ENCODE measurements around the gene OR5AK2.
"Not testable (repeated sequence)": the region's sequence is repeated elsewhere in the genome, so short reads cannot be mapped to it uniquely, and the experiment has no call there.

The OR5AK2 gene

GRCh38 chr11:56988614-56989013, at the start of gene OR5AK2:
Gene OR5AK2 (plus strand): TSS chr11:56988914. CDS start chr11:56988914, 0 bp downstream.
- no peak for DNase-seq
- intact Hi-C loops (cut with DNase I): no loop called here

DNA sequence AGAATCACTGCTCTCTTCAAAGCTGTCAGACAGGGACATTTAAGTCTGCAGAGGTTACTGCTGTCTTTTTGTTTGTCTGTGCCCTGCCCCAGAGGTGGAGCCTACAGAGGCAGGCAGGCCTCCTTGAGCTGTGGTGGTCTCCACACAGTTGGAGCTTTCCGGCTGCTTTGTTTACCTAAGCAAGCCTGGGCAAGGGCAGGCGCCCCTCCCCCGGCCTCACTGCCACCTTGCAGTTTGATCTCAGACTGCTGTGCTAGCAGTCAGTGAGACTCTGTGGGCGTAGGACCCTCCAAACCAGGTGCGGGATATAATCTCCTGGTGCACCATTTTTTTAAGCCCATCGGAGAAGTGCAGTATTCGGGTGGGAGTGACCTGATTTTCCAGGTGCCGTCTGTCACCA, 43.2 kb upstream of the OR5AK2 start:
- not testable (repeated sequence) for DNase-seq

DNA sequence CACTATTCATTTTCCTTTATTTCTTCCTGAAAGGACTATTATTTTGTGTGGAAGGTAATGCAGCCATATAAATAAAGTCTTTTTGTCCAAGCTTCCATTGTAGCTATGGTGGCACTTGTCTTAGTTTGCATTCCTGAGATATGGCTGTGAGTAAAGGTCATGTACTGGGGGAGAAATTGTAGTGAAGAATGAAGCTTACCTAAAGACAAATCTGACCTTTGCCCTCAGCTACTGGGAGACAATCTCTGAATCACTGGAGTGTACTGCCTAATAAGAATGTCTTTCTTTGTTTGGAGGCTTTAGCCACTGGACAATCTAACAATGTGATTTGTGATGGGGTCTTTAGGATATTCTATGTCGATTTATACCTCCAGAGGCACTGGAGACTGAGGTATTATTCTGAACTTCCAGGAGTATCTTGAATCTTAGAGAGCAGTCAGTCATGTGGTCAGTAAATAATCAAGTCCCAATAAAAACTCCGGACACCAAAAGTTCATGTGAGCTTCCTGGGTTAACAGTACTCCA, 39.7 kb upstream of the OR5AK2 start:
- no peak for DNase-seq
- intact Hi-C loops (cut with DNase I): no loop called here

More for the DNA sequence above, 43.2 kb upstream of the OR5AK2 start:
- intact Hi-C loops (cut with DNase I): not testable (repeated sequence)

- no peak for DNase-seq
- intact Hi-C loops (cut with DNase I): no loop called here
These were observed 38.2 kb upstream of the OR5AK2 start for GRCh38 chr11:56950510-56950909.

DNA sequence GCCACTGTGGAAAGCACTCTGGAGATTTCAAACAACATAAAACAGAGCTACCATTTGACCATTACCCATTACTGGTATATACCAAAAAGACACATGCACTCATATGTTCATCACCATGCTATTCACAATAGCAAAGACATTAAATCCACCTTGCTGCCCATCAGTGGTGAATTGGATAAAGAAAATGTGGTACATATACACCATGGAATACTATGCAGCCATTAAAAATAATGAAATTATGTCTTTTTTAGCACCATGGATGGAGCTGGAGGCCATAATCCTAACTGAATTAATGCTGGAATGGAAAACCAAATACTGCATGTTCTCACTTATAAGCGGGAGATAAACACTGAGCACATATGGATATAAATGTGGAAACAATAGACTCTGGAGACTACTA, 34.8 kb upstream of the OR5AK2 start:
- DNase-seq; intact Hi-C loops (cut with DNase I): not testable (repeated sequence)

GRCh38 chr11:56961609-56962008, 27.1 kb upstream of the OR5AK2 start:
- intact Hi-C loops (cut with DNase I): no loop called here
- DNase-seq: no peak

GRCh38 chr11:56967726-56968125, 21.0 kb upstream of the OR5AK2 start:
- no peak for DNase-seq
- intact Hi-C loops (cut with DNase I): no loop called here

DNA sequence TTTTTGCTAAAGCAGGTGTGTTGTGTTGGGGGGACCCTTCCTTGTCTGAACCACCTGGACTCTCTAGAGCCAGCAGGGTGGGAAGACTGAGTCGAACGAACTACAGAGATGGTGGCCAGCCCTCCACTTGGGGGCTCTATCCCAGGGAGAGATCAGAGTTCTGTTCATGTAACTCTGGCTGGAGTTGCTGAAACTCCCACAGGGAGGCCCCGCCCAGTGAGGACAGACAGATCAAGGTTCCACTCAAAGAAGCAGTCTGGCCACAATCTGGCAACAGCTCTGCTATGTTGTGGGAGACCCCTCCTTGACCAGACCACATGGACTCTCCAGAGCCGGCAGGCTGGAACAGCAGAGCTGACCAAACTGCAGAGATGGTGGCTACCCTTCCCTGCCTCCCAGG, 20.2 kb upstream of the OR5AK2 start:
- no peak for DNase-seq
- intact Hi-C loops (cut with DNase I): no loop called here

- intact Hi-C loops (cut with DNase I): loop anchor here (10.0 kb wide), 1 partner anchor 57 kb away; no protein-coding TSS in a partner anchor
- no peak for DNase-seq
These were observed 11.4 kb upstream of the OR5AK2 start for GRCh38 chr11:56977314-56977713.

DNA sequence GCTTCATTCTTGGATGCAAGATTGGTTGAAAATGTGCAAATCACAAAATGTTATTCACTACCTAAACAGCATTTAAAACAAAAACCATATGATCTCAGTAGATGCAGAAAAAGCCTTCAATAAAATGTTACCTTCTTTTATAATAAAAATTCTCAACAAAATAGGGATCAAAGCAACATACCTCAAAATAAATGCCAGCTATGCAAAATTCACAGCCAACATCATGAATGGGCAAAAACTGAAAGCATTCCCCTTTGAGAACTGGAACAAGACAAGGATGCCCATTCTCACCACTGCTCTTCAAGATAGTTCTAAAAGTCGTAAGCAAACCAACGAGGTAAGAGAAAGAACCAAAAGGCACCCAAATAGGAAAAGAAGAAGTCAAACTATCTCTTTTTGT, 2.0 kb downstream of the OR5AK2 start:
- DNase-seq: no peak
- intact Hi-C loops (cut with DNase I): no loop called here

DNA sequence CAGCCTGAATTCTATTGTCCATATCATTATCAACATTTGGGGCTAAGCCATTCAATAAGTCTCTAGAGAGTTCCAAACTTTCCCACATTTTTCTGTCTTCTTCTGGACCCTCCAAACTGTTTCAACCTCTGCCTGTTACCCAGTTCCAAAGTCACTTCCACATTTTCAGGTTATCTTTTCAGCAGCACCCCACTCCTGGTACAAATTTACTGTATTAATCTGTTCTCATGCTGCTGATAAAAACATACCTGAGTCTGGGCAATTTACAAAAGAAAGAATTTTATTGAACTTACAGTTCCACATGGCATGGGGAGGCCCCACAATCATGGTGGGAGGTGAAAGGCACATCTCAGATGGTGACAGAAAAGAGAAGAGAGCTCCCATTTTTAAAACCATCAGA, 5.8 kb downstream of the OR5AK2 start:
- DNase-seq: no peak
- intact Hi-C loops (cut with DNase I): no loop called here

DNA sequence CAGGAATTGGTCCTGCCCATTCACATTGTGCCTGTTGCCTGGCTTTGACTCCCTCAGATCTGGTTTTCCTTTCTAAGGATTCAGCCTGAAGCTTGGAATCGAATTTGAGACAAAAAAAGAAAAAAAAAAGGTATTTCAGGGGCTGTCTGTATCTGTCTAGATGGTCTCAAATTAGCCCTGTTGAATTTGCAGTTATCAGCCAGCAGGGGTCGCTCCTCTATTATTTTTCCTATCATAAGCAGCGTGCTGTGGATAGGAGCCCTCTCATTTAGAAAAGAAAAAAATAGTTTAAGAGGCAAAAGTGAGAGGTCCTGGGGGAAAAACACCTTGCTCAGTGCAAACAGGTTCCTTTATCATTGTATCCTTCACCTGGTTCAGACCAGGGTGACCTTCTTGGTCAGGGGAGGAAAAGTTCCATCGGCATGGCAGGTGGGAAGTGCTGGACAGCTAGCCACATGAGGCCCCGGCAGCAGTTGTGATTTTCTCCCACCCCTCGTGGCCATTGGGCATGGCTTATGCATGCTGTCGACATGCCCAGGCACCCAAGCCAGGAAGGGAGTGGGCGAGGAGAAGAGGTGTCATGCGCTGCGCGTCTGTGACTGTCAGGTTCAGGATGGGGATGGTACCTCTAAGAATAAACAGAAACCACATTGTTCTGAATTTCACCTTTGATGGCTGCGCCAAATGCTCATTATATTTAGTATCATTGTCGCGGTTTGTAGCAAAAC, 13.1 kb downstream of the OR5AK2 start:
- intact Hi-C loops (cut with DNase I): no loop called here
- no peak for DNase-seq

GRCh38 chr11:57008373-57008772, 19.7 kb downstream of the OR5AK2 start:
- intact Hi-C loops (cut with DNase I): no loop called here

DNA sequence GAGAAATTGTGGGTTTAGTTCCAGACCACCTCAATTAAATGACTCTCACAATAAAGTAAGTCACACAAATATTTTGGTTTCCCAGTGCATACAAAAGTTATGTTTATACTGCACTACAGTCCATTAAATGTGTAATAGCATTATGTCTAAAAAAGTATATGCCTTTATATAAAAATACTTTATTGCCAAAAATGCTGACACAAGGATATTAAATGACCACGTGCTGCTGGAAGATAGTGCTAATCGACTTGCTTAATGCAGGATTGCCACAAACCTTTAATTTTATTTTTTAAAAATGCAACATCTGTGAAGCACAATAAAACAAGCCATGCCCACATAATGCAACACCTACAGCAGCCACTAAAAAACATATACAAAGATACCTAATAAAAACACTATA, 27.0 kb downstream of the OR5AK2 start:
- intact Hi-C loops (cut with DNase I): no loop called here
- DNase-seq: no peak

More at GRCh38 chr11:57008373-57008772, 19.7 kb downstream of the OR5AK2 start:
- DNase-seq: no peak

DNA sequence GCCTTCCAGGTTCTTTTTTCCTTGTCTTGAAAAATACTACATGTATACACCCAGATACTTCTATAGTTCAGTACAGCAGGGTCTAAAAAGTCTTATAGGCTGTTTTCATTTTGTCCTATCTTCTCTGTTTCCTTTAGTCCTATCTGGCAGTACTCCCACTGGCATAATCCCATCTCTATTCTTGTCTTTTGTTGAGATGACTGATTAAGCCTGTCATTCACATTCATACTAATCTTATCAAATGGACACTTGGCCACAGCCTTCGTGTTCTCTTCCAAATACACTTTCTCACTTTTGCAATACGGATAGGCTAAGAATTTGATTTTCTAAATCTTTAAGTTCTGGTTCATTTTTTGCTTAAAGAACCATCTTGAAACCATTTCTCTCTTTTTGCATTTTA, 42.8 kb downstream of the OR5AK2 start:
- DNase-seq: no peak
- intact Hi-C loops (cut with DNase I): loop anchor here (10.0 kb wide), 1 partner anchor 57 kb away; no protein-coding TSS in a partner anchor

All from head of caudate nucleus (tissue), 42 donors.